ENCODE measurements around the gene TMEM156.

DNA sequence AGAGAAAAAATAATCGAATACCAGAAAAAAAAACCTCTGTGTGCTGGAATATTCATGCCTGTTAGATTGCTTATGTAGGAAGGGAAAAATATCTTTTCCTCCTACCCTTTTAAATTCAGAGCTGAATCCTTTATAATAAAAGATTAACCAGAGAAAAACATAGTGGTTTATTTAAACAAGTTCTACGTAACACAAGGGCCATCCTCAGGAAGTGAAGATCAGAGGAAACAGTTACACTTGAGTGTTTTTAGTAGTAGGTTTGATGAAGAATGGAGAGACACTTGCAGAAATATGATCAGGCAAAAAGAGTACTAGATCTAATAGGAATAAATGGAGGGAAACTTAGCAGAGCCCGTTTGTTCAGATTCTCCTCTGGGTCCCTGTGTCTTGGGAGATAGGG, 66.3 kb downstream of the TMEM156 start:
- TF ChIP-seq CEBPB (IDR thresholded peaks at IDR 0.05; ENCODE audit: low read depth, low read length) (no peak), CTCF (conservative IDR thresholded peaks at IDR 0.05; ENCODE audit: low read depth, low read length) (no peak), POLR2A (IDR thresholded peaks at IDR 0.05; ENCODE audit: low read depth, low read length) (no peak), RAD21 (IDR thresholded peaks at IDR 0.05; ENCODE audit: low read length) (no peak), MXI1 (IDR thresholded peaks at IDR 0.05; ENCODE audit: borderline replicate concordance, low read depth, low read length) (no peak), CHD1 (IDR thresholded peaks at IDR 0.05; ENCODE audit: low read depth, low read length) (no peak), MAFK (IDR thresholded peaks at IDR 0.05; ENCODE audit: low read depth, low read length) (no peak), SMC3 (IDR thresholded peaks at IDR 0.05; ENCODE audit: low read depth, low read length) (no peak), FOS (IDR thresholded peaks at IDR 0.05; ENCODE audit: low read depth, low read length) (no peak), MAZ (IDR thresholded peaks at IDR 0.05; ENCODE audit: borderline replicate concordance, low read depth, low read length) (no peak), NFE2L2 (IDR thresholded peaks at IDR 0.05; ENCODE audit: low read depth, low read length) (no peak), RFX5 (IDR thresholded peaks at IDR 0.05; ENCODE audit: low read depth, low read length) (no peak)
- TF ChIP-seq, protein P1, sequence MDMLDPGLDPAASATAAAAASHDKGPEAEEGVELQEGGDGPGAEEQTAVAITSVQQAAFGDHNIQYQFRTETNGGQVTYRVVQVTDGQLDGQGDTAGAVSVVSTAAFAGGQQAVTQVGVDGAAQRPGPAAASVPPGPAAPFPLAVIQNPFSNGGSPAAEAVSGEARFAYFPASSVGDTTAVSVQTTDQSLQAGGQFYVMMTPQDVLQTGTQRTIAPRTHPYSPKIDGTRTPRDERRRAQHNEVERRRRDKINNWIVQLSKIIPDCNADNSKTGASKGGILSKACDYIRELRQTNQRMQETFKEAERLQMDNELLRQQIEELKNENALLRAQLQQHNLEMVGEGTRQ (IDR thresholded peaks at IDR 0.05; ENCODE audit: low read depth, low read length): no peak
- TF ChIP-seq, protein P2, sequence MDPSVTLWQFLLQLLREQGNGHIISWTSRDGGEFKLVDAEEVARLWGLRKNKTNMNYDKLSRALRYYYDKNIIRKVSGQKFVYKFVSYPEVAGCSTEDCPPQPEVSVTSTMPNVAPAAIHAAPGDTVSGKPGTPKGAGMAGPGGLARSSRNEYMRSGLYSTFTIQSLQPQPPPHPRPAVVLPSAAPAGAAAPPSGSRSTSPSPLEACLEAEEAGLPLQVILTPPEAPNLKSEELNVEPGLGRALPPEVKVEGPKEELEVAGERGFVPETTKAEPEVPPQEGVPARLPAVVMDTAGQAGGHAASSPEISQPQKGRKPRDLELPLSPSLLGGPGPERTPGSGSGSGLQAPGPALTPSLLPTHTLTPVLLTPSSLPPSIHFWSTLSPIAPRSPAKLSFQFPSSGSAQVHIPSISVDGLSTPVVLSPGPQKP (IDR thresholded peaks at IDR 0.05; ENCODE audit: borderline replicate concordance, low read depth, low read length): no peak

Measured in IMR-90 (cell line).